ENCODE results near the gene LARP1B. TPM values are rescaled to one million over a fixed set of nuclear protein-coding genes. Genes with fewer than 3 reads are reported as not detected.

LARP1B gene
- total and polyA plus RNA-seq, 2 of the 8 experiments (the other 6 are each of a cell fraction or from before 2014, with no cell fraction given) = 10.6 to 47.0 TPM

DNA sequence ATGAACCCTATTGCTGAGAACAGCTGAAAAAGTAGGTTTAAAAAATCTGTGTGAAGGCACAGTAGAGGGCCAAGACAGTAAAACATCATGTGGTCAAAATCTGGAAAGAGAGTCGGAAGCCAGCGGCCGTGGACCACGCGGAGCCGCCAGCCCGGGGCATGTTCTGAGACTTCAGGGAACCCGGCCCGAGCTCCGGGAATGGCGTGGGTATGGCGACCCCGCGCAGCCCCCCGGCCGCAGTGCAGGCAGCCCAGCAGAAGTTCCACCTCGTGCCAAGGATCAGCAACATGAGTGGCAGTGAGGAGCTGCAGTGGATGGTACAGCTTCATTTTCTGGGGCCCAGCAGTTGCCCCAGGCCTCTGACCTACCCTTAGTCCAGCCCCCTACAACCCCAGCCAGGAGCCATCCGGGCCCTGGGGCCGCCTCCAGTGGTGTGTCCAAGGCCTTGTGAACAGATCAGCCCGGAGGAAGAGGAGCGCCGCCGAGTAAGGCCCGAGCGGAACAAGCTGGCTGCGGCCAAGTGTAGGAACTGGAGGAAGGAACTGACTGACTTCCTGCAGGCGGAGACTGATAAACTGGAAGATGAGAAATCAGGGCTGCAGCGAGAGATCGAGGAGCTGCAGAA is 94.2 kb downstream of the LARP1B start (continued):
- TF ChIP-seq SP1 (IDR thresholded peaks at IDR 0.05; ENCODE audit: low read depth, low read length) = no peak
- TF ChIP-seq, protein P1, sequence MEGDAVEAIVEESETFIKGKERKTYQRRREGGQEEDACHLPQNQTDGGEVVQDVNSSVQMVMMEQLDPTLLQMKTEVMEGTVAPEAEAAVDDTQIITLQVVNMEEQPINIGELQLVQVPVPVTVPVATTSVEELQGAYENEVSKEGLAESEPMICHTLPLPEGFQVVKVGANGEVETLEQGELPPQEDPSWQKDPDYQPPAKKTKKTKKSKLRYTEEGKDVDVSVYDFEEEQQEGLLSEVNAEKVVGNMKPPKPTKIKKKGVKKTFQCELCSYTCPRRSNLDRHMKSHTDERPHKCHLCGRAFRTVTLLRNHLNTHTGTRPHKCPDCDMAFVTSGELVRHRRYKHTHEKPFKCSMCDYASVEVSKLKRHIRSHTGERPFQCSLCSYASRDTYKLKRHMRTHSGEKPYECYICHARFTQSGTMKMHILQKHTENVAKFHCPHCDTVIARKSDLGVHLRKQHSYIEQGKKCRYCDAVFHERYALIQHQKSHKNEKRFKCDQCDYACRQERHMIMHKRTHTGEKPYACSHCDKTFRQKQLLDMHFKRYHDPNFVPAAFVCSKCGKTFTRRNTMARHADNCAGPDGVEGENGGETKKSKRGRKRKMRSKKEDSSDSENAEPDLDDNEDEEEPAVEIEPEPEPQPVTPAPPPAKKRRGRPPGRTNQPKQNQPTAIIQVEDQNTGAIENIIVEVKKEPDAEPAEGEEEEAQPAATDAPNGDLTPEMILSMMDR (IDR thresholded peaks at IDR 0.05; ENCODE audit: control extremely low read depth in 1 of 3, insufficient read depth in 1 of 3, low read depth in 1 of 3, low read length in 3 of 3) = no peak
- TF ChIP-seq CHD1 (IDR thresholded peaks at IDR 0.05; ENCODE audit: low read depth, low read length) = no peak
- no peak for TF ChIP-seq CREB1 (IDR thresholded peaks at IDR 0.05)
- no peak for TF ChIP-seq JUN (IDR thresholded peaks at IDR 0.05; ENCODE audit: low read depth, low read length)
- no peak for TF ChIP-seq TCF12 (IDR thresholded peaks at IDR 0.05; ENCODE audit: low read depth, low read length)
- TF ChIP-seq, protein P2, sequence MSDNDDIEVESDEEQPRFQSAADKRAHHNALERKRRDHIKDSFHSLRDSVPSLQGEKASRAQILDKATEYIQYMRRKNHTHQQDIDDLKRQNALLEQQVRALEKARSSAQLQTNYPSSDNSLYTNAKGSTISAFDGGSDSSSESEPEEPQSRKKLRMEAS (IDR thresholded peaks at IDR 0.05) = no peak

All from H1 (cell line).